ENCODE data around the gene SALL3. TPM values are rescaled to one million over a fixed set of nuclear protein-coding genes. Genes with fewer than 3 reads are reported as not detected.

SALL3 gene
- total and polyA plus RNA-seq, 7 donors, result not detected

DNA sequence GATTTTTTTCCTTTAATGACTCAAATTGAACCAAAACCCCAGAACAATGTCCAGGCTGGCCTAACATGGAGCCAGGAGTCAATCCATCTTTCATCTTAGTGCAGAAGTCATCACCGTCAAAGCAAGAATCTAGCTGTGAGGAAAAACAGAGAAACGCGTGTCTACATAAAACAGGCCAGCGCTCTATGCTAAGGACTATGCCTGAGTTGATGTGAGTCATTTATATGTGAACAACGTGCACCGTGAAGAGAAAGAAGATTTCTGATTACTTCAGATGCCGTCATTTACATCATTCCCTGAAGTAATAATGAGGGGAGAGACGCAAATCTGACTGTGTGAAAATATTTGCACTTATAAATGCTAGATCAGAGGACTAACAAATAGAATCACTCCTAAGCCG lies 34.0 kb upstream of the SALL3 start:
- WGBS, 2 donors, result 77 to 83% methylated on average over 9 of the region's 9 CpGs
- intact Hi-C loops (cut with DNase I), result no loop called here
- no peak overlapping the region for H3K27ac ChIP-seq
- no peaks in the 10 kb centered on the region for H3K36me3 ChIP-seq
- no peak overlapping the region for H3K4me3 ChIP-seq
- peaks cover 0 to 17% (median 0%) of the 10 kb centered on the region in 3 donors for H3K27me3 ChIP-seq
- DNase-seq, result no peak
- no peaks in the 10 kb centered on the region for H3K9me3 ChIP-seq
- TF ChIP-seq POLR2A (IDR thresholded peaks at IDR 0.05) (no peak), POLR2AphosphoS5 (IDR thresholded peaks at IDR 0.05) (no peak), EP300 (IDR thresholded peaks at IDR 0.05) (no peak)
- TF ChIP-seq, protein P1, sequence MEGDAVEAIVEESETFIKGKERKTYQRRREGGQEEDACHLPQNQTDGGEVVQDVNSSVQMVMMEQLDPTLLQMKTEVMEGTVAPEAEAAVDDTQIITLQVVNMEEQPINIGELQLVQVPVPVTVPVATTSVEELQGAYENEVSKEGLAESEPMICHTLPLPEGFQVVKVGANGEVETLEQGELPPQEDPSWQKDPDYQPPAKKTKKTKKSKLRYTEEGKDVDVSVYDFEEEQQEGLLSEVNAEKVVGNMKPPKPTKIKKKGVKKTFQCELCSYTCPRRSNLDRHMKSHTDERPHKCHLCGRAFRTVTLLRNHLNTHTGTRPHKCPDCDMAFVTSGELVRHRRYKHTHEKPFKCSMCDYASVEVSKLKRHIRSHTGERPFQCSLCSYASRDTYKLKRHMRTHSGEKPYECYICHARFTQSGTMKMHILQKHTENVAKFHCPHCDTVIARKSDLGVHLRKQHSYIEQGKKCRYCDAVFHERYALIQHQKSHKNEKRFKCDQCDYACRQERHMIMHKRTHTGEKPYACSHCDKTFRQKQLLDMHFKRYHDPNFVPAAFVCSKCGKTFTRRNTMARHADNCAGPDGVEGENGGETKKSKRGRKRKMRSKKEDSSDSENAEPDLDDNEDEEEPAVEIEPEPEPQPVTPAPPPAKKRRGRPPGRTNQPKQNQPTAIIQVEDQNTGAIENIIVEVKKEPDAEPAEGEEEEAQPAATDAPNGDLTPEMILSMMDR (IDR thresholded peaks at IDR 0.05), result no peak
- H3K4me1 ChIP-seq, result peaks cover 0 to 1% (median 0%) of the 10 kb centered on the region in 4 donors

DNA sequence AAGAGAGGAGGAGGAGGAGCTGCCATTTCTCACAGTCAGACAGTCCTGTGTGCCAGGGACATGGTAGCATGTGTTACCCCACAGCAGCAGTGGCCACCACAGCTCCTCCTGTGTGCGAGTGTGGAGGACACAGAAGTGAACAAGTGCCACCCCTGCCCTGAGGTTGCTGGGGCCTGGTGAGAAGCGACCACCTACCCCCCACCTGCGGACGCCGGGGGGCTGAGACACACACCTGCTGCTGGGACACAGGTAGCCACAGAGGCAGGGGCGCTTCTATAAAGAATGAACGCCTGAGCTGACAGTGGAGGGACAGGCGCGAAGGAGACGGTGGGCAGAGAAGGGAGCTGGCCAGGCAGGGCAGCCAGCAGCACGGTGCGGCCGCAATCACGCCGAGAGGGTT lies 32.3 kb upstream of the SALL3 start:
- Histone ChIP-seq H3K27me3 (peaks cover 0 to 17% (median 0%) of the 10 kb centered on the region in 3 donors), H3K9me3 (no peaks in the 10 kb centered on the region), H3K4me1 (no peaks in the 10 kb centered on the region), H3K36me3 (no peaks in the 10 kb centered on the region), H3K27ac (no peak overlapping the region), H3K4me3 (no peak overlapping the region)
- no peak for TF ChIP-seq EP300 (IDR thresholded peaks at IDR 0.05)
- TF ChIP-seq POLR2AphosphoS5 (IDR thresholded peaks at IDR 0.05), result no peak
- TF ChIP-seq, protein P1 (IDR thresholded peaks at IDR 0.05), result no peak
- TF ChIP-seq POLR2A (IDR thresholded peaks at IDR 0.05), result no peak
- 89 to 92% methylated on average over 15 of the region's 15 CpGs for WGBS, 2 donors
- intact Hi-C loops (cut with DNase I), result no loop called here
- no peak for DNase-seq

DNA sequence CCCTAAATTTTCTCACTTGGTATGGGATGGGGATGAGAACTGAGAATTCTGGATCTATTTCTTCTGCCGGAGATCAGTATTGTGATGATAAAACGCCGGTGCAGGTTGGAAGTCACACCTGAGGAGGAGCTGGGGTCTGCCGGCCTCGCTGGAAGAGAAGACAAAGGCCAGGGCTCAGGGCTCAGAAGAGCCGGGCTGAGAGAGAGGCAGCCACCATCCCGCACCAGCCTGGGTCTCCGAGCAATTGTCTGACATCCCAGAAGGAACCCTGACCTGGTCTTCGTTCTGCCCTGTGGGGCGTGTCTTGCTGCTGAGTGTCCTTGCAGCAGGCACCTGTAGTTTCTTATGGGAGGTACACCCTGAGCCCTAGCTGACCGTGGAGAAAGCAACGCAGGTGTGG lies 31.4 kb upstream of the SALL3 start:
- Histone ChIP-seq H3K9me3 (no peaks in the 10 kb centered on the region), H3K27ac (no peak overlapping the region), H3K27me3 (peaks cover 0 to 17% (median 0%) of the 10 kb centered on the region in 3 donors), H3K4me1 (no peaks in the 10 kb centered on the region), H3K4me3 (no peak overlapping the region), H3K36me3 (no peaks in the 10 kb centered on the region)
- no peak for TF ChIP-seq POLR2A (IDR thresholded peaks at IDR 0.05)
- TF ChIP-seq EP300 (IDR thresholded peaks at IDR 0.05), result no peak
- TF ChIP-seq POLR2AphosphoS5 (IDR thresholded peaks at IDR 0.05), result no peak
- TF ChIP-seq, protein P1 (IDR thresholded peaks at IDR 0.05), result no peak
- intact Hi-C loops (cut with DNase I), result no loop called here
- no peak for DNase-seq
- WGBS, 2 donors, result 55 to 64% methylated on average over 12 of the region's 12 CpGs

DNA sequence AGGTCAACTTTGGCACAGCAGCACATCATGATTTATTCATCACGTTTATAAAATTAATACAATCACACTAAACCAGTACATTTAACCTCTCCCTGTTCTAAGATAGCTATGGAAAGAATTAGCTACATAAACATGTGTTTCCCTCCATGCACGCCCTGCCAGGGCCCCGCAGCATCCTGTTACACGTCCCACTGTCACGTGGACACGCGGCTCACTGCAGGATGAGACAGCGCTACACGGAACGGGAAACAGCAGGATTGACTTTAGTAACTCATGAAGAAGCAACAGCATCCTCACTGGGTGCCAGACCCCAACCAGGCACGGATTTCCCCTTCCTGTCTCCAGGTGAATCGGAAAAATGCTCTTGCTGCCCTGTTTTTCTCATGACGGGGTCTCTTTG lies 30.9 kb upstream of the SALL3 start:
- Histone ChIP-seq H3K27ac (no peak overlapping the region), H3K4me1 (no peaks in the 10 kb centered on the region), H3K36me3 (no peaks in the 10 kb centered on the region), H3K4me3 (no peak overlapping the region), H3K27me3 (peaks cover 0 to 17% (median 0%) of the 10 kb centered on the region in 3 donors), H3K9me3 (no peaks in the 10 kb centered on the region)
- TF ChIP-seq, protein P1 (IDR thresholded peaks at IDR 0.05), result no peak
- TF ChIP-seq EP300 (IDR thresholded peaks at IDR 0.05), result no peak
- 80 to 84% methylated on average over 13 of the region's 13 CpGs for WGBS, 2 donors
- DNase-seq, result no peak
- intact Hi-C loops (cut with DNase I), result no loop called here

DNA sequence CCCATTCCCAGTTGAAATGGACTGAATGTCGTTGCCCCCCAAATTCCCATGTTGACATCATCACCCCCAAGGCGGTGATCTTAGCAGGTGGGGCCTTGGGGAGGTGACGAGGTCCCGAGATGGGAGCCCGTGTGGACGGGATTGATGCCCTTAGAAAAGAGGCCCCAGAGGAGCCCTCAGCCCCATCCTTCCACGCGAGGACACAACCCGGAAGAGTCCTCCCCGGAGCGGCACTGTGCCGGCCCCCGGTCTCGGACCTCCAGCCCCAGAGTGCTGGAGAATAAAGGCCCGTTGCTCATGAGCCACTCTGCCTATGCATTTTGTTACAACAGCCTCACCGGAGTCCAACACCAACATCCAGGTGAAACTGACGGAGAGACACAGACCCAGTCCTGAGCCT lies 30.4 kb upstream of the SALL3 start:
- Histone ChIP-seq H3K4me3 (no peak overlapping the region), H3K27ac (no peak overlapping the region), H3K9me3 (no peaks in the 10 kb centered on the region), H3K36me3 (no peaks in the 10 kb centered on the region), H3K27me3 (peaks cover 0 to 17% (median 0%) of the 10 kb centered on the region in 3 donors), H3K4me1 (no peaks in the 10 kb centered on the region)
- 91 to 93% methylated on average over 17 of the region's 17 CpGs for WGBS, 2 donors
- intact Hi-C loops (cut with DNase I), result no loop called here
- no peak for DNase-seq
- TF ChIP-seq POLR2AphosphoS5 (IDR thresholded peaks at IDR 0.05) (no peak), POLR2A (IDR thresholded peaks at IDR 0.05) (no peak), EP300 (IDR thresholded peaks at IDR 0.05) (no peak)
- TF ChIP-seq, protein P1 (IDR thresholded peaks at IDR 0.05), result no peak
